Transverse colon (tissue), 3 donors: ENCODE measurements around the gene ST3GAL4.

Experiments used
- EP300 ChIP-seq: sonication (generic); formaldehyde crosslinking; IDR thresholded peaks from one replicate; pipeline ENCODE4 v1.6.1; 2017; ENCODE audit warnings: antibody characterized with exemption, low read depth
- TF ChIP-seq, protein P1 (sequence below), 5 experiments: fragments of 200-600 bp in 3 of 5; fragments of 450-650 bp in 2 of 5; sonication (generic) in 3 of 5; IDR thresholded peaks; 1 replicate in 2 of 5; 2 replicates in 3 of 5; pipeline ENCODE4 v1.5.1; 2016 to 2017; ENCODE audit warnings: antibody characterized with exemption in 5 of 5, inconsistent platforms in 3 of 5, mild to moderate bottlenecking in 2 of 5, moderate library complexity in 1 of 5

DNA sequence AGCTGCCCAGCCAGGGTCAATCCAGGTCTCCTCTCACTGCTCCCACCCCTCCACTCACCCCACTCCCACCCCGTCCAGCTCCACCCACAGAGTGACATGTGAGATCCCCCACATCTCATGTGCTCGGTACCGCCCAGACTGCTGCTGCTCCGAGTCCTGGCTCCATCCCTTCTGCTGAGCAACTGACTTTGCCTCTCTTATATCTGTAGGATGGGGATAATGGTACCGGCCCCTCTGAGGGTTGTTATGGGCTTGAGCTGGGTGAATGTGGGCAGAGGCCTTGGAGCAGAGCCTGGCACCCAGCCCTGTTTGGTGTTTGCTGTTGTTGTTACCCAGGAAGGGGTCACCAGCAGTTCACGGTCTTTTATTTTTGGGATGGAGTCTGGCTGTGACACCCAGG is 77.0 kb downstream of the ST3GAL4 start:
- TF ChIP-seq, protein P1, sequence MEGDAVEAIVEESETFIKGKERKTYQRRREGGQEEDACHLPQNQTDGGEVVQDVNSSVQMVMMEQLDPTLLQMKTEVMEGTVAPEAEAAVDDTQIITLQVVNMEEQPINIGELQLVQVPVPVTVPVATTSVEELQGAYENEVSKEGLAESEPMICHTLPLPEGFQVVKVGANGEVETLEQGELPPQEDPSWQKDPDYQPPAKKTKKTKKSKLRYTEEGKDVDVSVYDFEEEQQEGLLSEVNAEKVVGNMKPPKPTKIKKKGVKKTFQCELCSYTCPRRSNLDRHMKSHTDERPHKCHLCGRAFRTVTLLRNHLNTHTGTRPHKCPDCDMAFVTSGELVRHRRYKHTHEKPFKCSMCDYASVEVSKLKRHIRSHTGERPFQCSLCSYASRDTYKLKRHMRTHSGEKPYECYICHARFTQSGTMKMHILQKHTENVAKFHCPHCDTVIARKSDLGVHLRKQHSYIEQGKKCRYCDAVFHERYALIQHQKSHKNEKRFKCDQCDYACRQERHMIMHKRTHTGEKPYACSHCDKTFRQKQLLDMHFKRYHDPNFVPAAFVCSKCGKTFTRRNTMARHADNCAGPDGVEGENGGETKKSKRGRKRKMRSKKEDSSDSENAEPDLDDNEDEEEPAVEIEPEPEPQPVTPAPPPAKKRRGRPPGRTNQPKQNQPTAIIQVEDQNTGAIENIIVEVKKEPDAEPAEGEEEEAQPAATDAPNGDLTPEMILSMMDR (IDR thresholded peaks at IDR 0.05): no peak
- no peak for TF ChIP-seq EP300
